T1000 (cell line): ENCODE results near the gene HABP2.

Experiments
- DNase-seq: peaks from one replicate; lab custom pipeline; 2025; ENCODE audit warnings: mixed read lengths; lab: John Stamatoyannopoulos, UW

HABP2 gene

GRCh38 chr10:113557903-113558321, 5.1 kb downstream of the HABP2 start:
- no peak for DNase-seq

GRCh38 chr10:113560071-113560470, 7.2 kb downstream of the HABP2 start:
- no peak for DNase-seq

GRCh38 chr10:113561214-113561613, 8.4 kb downstream of the HABP2 start:
- no peak for DNase-seq

GRCh38 chr10:113562069-113562468, 9.2 kb downstream of the HABP2 start:
- DNase-seq, result no peak

GRCh38 chr10:113562704-113563103, 9.9 kb downstream of the HABP2 start:
- DNase-seq, result no peak

- no peak for DNase-seq
Observed at GRCh38 chr10:113563306-113564088, 10.6 kb downstream of the HABP2 start.

GRCh38 chr10:113565364-113565763, 12.5 kb downstream of the HABP2 start:
- no peak for DNase-seq

- DNase-seq, result no peak
Observed at GRCh38 chr10:113566888-113567287, 14.0 kb downstream of the HABP2 start.

- DNase-seq, result no peak
Observed at GRCh38 chr10:113569576-113569975, 16.7 kb downstream of the HABP2 start.

GRCh38 chr10:113572520-113573290, 19.9 kb downstream of the HABP2 start:
- no peak for DNase-seq

GRCh38 chr10:113573368-113573767, 20.5 kb downstream of the HABP2 start:
- DNase-seq, result no peak

- no peak for DNase-seq
Observed at GRCh38 chr10:113576852-113577251, 24.0 kb downstream of the HABP2 start.

- no peak for DNase-seq
Observed at GRCh38 chr10:113578773-113579172, 25.9 kb downstream of the HABP2 start.

- no peak for DNase-seq
Observed at GRCh38 chr10:113581092-113581491, 28.2 kb downstream of the HABP2 start.

GRCh38 chr10:113583571-113583970, 30.7 kb downstream of the HABP2 start:
- DNase-seq, result no peak

- no peak for DNase-seq
Observed at GRCh38 chr10:113585949-113586348, 33.1 kb downstream of the HABP2 start.

GRCh38 chr10:113589201-113589770, 36.4 kb downstream of the HABP2 start:
- no peak for DNase-seq

GRCh38 chr10:113590581-113590980, 37.7 kb downstream of the HABP2 start:
- DNase-seq, result no peak

- no peak for DNase-seq
Observed at GRCh38 chr10:113592380-113592779, 39.5 kb downstream of the HABP2 start.

- no peak for DNase-seq
Observed at GRCh38 chr10:113594652-113595051, 41.8 kb downstream of the HABP2 start.

- DNase-seq, result no peak
Observed at GRCh38 chr10:113600569-113600968, 47.7 kb downstream of the HABP2 start.

- no peak for DNase-seq
Observed at GRCh38 chr10:113603057-113603777, 50.4 kb downstream of the HABP2 start.
